ENCODE results near the gene HVCN1.

- TF ChIP-seq GATA1 (IDR thresholded peaks at IDR 0.05; ENCODE audit: low read depth, low read length) = no peak
- no peak for TF ChIP-seq POLR2A (IDR thresholded peaks at IDR 0.05; ENCODE audit: low read length)
Observed at GRCh38 chr12:110690127-110690430, 1.2 kb upstream of the HVCN1 start.

Measured in erythroblast (primary cell).